SU-DHL-6 (cell line): ENCODE measurements around the gene STAT5A.
"Not testable (repeated sequence)": the region's sequence is repeated elsewhere in the genome, so short reads cannot be mapped to it uniquely, and the experiment has no call there.

Source experiments
- H2AFZ ChIP-seq: fragments of 200-600 bp; sonication (generic); 2 replicates; pipeline ENCODE4 v1.6.1; 2014; ENCODE audit warnings: low read depth, mild to moderate bottlenecking, moderate library complexity, mixed read lengths, antibody characterized with exemption, low read length; ENCODE audit not compliant: severe bottlenecking
- H3F3A ChIP-seq: fragments of 200-600 bp; shearing (Covaris generic); 2 replicates; pipeline ENCODE4 v1.6.0; 2016; ENCODE audit warnings: antibody characterized with exemption, mild to moderate bottlenecking; ENCODE audit not compliant: insufficient read depth
- H3K27ac ChIP-seq: fragments of 200-600 bp; sonication (generic); 2 replicates; pipeline ENCODE4 v1.5.1; 2016; ENCODE audit warnings: low read depth, mild to moderate bottlenecking, low read length, moderate library complexity, mixed read lengths
- H3K27me3 ChIP-seq: fragments of 200-600 bp; sonication (generic), shearing (Covaris generic); 2 replicates; pipeline ENCODE4 v1.6.0; 2014; ENCODE audit warnings: mild to moderate bottlenecking, low read length
- H3K36me3 ChIP-seq: fragments of 200-600 bp; sonication (generic); 2 replicates; pipeline ENCODE4 v1.6.1; 2014; ENCODE audit warnings: mild to moderate bottlenecking, low read length, mixed read lengths
- H3K4me2 ChIP-seq: fragments of 300-600, 200-600 bp; shearing (Covaris generic), sonication (generic); 2 replicates; pipeline ENCODE4 v1.6.0; 2014; ENCODE audit warnings: low read length, low read depth, mild to moderate bottlenecking; ENCODE audit not compliant: poor library complexity, severe bottlenecking
- H3K4me3 ChIP-seq: fragments of 200-600 bp; sonication (generic); 2 replicates; pipeline ENCODE4 v1.5.1; 2014; ENCODE audit warnings: antibody characterized with exemption, low read length, mild to moderate bottlenecking, mixed read lengths; ENCODE audit not compliant: insufficient read depth, poor library complexity, severe bottlenecking
- H3K79me2 ChIP-seq: fragments of 200-600 bp; sonication (generic); 2 replicates; pipeline ENCODE4 v1.6.1; 2014; ENCODE audit warnings: mild to moderate bottlenecking, low read length, moderate library complexity; ENCODE audit not compliant: insufficient read depth
- H3K9ac ChIP-seq: fragments of 200-600 bp; sonication (generic); 2 replicates; pipeline ENCODE4 v1.7.0; 2014; ENCODE audit warnings: mild to moderate bottlenecking, low read length
- H3K9me2 ChIP-seq: fragments of 200-600 bp; sonication (generic); replicated peaks from 2 replicates; pipeline ENCODE4 v1.6.1; 2014; ENCODE audit warnings: low read length; ENCODE audit not compliant: insufficient read depth
- H3K9me3 ChIP-seq: fragments of 200-600 bp; sonication (generic); 2 replicates; pipeline ENCODE4 v1.6.1; 2014; ENCODE audit warnings: low read length, mixed read lengths; ENCODE audit not compliant: insufficient read depth
- H4K20me1 ChIP-seq: fragments of 200-600 bp; sonication (generic); 2 replicates; pipeline ENCODE4 v1.6.1; 2014; ENCODE audit warnings: low read depth, mild to moderate bottlenecking, antibody characterized with exemption, low read length, moderate library complexity, mixed read lengths
- EZH2phosphoT487 ChIP-seq: fragments of 200-600 bp; sonication (generic), shearing (Covaris generic); conservative IDR thresholded peaks from 2 replicates; pipeline ENCODE4 v1.6.1; 2018; ENCODE audit warnings: mild to moderate bottlenecking, antibody characterized with exemption, low read length, moderate library complexity, mixed read lengths
- TF ChIP-seq, protein P1 (sequence below): fragments of 200-600 bp; sonication (generic); IDR thresholded peaks from one replicate; pipeline ENCODE4 v1.5.1; 2017; ENCODE audit warnings: antibody characterized with exemption, mild to moderate bottlenecking, low read length, moderate library complexity; ENCODE audit not compliant: insufficient read depth, poor library complexity, severe bottlenecking

STAT5A gene

DNA sequence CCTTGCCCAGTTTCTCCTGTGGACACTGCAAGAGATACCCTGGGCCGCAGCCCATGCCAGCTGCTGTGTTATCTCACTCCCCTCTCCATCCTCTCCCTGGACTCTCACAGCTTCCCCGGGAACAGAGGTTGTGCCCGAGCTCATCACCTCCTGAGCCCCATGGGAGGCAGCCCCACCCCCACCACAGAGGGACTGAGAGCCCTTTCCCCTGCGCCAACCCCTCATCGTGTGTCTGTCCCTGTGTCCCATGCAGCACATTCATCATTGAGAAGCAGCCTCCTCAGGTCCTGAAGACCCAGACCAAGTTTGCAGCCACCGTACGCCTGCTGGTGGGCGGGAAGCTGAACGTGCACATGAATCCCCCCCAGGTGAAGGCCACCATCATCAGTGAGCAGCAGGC is 12.7 kb downstream of the STAT5A start:
- Histone ChIP-seq H3K36me3 (no peaks in the 10 kb centered on the region), H4K20me1 (no peaks in the 10 kb centered on the region), H3K4me2 (no peak overlapping the region), H2AFZ (no peak overlapping the region), H3K79me2 (no peaks in the 10 kb centered on the region), H3K27me3 (no peaks in the 10 kb centered on the region), H3K9me3 (no peaks in the 10 kb centered on the region), H3K27ac (no peak overlapping the region), H3F3A (no peaks in the 10 kb centered on the region), H3K4me3 (no peak overlapping the region), H3K9me2 (no peaks in the 10 kb centered on the region), H3K9ac (no peak overlapping the region)
- TF ChIP-seq EZH2phosphoT487: no peak
- TF ChIP-seq, protein P1, sequence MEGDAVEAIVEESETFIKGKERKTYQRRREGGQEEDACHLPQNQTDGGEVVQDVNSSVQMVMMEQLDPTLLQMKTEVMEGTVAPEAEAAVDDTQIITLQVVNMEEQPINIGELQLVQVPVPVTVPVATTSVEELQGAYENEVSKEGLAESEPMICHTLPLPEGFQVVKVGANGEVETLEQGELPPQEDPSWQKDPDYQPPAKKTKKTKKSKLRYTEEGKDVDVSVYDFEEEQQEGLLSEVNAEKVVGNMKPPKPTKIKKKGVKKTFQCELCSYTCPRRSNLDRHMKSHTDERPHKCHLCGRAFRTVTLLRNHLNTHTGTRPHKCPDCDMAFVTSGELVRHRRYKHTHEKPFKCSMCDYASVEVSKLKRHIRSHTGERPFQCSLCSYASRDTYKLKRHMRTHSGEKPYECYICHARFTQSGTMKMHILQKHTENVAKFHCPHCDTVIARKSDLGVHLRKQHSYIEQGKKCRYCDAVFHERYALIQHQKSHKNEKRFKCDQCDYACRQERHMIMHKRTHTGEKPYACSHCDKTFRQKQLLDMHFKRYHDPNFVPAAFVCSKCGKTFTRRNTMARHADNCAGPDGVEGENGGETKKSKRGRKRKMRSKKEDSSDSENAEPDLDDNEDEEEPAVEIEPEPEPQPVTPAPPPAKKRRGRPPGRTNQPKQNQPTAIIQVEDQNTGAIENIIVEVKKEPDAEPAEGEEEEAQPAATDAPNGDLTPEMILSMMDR: no peak

DNA sequence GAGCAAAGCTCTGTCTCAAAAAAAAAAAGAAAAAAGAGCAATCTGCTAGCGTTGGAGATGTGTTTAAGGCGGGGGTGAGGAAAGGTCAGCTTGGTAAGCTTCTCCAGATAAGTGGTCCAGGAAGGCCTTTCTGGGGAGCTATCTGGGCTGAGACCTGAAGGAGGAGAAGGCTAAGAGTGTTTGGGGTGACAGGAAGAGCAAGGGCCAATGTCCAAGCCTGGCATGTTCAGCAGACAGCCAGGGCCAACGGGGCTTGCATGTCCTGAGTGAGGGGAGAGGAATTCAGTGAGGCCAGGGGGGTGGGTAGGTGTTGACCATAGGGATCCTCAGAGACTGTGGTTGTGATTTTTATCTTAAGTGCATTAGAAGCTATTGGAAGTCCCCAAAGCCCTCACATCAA is 15.4 kb downstream of the STAT5A start:
- Histone ChIP-seq H3F3A (no peaks in the 10 kb centered on the region), H3K9me3 (no peaks in the 10 kb centered on the region), H3K27ac (no peak overlapping the region), H3K4me2 (no peak overlapping the region), H3K36me3 (no peaks in the 10 kb centered on the region), H2AFZ (no peak overlapping the region), H4K20me1 (no peaks in the 10 kb centered on the region), H3K79me2 (no peaks in the 10 kb centered on the region), H3K4me3 (no peak overlapping the region), H3K9me2 (no peaks in the 10 kb centered on the region), H3K9ac (no peak overlapping the region), H3K27me3 (no peaks in the 10 kb centered on the region)
- TF ChIP-seq, protein P1: no peak
- no peak for TF ChIP-seq EZH2phosphoT487

DNA sequence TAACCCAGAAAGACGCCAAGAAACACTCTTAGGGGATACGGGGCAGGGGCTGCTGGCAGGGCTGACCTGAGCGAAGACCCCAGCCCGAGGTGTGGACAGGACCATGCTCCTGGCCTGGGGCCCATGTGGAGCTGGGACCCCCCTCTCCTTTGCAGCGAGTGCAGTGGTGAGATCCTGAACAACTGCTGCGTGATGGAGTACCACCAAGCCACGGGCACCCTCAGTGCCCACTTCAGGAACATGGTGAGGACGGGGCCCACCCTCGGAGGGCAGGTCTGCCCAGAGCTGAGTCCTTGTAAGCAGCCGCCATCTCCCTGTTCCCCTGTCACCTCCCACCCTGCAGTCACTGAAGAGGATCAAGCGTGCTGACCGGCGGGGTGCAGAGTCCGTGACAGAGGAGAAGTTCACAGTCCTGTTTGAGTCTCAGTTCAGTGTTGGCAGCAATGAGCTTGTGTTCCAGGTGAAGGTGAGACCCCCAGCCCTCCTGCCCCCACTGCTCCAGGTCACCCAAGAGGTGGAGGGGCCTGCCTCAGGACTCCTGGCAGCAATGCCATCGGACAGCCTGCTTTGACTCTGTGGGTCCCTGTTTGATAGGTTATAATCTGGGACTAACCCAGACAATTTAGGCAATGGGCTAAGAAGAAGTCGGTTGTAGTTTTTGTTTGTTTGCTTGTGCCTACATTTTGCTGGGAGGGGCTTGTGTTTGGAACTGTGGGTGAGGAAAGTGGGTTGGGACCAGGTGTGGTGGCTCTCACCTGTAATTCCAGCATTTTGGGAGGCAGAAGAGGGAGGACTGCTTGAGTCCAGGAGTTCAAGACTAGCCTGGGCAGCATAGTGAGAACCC is 16.1 kb downstream of the STAT5A start:
- Histone ChIP-seq H3K9me2 (no peaks in the 10 kb centered on the region), H3K4me3 (no peak overlapping the region), H3K9me3 (no peaks in the 10 kb centered on the region), H3K9ac (no peak overlapping the region), H3K79me2 (no peaks in the 10 kb centered on the region), H3K4me2 (no peak overlapping the region), H3K27me3 (no peaks in the 10 kb centered on the region), H3K27ac (no peak overlapping the region), H3F3A (no peaks in the 10 kb centered on the region), H4K20me1 (no peaks in the 10 kb centered on the region), H3K36me3 (no peaks in the 10 kb centered on the region), H2AFZ (no peak overlapping the region)
- TF ChIP-seq, protein P1: no peak
- TF ChIP-seq EZH2phosphoT487: no peak

DNA sequence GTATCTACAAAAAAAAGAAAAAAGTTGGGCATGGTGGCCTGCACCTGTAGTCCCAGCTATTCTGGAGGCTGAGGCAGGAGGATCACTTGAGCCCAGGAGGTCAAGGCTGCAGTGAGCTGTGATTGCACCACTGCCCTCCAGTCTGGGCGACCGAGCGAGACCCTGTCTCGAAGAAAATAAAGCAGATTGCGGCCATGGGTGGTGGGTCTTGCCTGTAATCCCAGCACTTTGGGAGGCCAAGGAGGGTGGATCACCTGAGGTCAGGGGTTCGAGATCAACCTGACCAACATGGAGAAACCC is 16.7 kb downstream of the STAT5A start:
- not testable (repeated sequence) for H3K9me2 ChIP-seq, H3K79me2 ChIP-seq, H3K36me3 ChIP-seq, H2AFZ ChIP-seq, H3K4me3 ChIP-seq, H4K20me1 ChIP-seq, H3K27ac ChIP-seq, H3K9me3 ChIP-seq, H3K9ac ChIP-seq, H3K4me2 ChIP-seq, H3K27me3 ChIP-seq, H3F3A ChIP-seq
